Measurements from ENCODE around the gene LDHD.

DNA sequence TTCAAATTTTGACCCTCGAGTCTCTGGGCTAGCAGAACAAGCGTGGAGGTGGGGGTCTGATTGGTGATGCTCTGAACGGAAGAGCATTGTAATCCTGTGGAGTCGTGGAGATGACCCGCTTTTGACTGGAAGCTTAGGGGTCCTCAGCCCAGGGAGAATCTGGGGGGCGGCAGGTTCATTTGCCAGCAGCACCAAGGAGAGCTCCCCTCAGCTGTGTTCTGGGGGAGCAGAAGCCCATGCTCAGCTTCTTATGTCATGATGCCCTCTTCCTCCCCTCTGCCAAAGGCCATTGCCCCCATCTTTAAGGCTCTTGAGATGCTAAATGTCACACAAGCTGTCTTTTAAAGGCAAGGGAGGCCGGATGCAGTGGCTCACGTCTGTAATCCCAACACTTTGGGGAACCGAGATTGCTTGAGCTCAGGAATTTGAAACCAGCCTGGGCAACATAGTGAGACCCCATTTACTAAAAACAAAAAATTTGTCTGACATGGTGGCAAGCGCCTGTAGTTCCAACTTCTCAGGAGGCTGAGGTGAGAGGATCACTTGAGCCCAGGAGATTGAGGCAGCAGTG lies 19.3 kb downstream of the LDHD start:
- TF ChIP-seq, protein P1, sequence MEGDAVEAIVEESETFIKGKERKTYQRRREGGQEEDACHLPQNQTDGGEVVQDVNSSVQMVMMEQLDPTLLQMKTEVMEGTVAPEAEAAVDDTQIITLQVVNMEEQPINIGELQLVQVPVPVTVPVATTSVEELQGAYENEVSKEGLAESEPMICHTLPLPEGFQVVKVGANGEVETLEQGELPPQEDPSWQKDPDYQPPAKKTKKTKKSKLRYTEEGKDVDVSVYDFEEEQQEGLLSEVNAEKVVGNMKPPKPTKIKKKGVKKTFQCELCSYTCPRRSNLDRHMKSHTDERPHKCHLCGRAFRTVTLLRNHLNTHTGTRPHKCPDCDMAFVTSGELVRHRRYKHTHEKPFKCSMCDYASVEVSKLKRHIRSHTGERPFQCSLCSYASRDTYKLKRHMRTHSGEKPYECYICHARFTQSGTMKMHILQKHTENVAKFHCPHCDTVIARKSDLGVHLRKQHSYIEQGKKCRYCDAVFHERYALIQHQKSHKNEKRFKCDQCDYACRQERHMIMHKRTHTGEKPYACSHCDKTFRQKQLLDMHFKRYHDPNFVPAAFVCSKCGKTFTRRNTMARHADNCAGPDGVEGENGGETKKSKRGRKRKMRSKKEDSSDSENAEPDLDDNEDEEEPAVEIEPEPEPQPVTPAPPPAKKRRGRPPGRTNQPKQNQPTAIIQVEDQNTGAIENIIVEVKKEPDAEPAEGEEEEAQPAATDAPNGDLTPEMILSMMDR (IDR thresholded peaks at IDR 0.05) = no peak
- no peak for TF ChIP-seq POLR2A (IDR thresholded peaks at IDR 0.05)
